Esophagus squamous epithelium (tissue), 4 donors: Measurements from ENCODE around the gene GUK1.

Experiments
- CTCF ChIP-seq, 6 experiments: fragments of 450-650 bp in 4 of 6; fragments of 200-600 bp in 2 of 6; sonication (generic) in 2 of 6; IDR thresholded peaks; one replicate each; pipeline ENCODE4 v1.5.1; 2016 to 2019; ENCODE audit warnings: antibody characterized with exemption in 6 of 6, mild to moderate bottlenecking in 4 of 6, moderate library complexity in 4 of 6
- POLR2A ChIP-seq, 4 donors: fragments of 450-650 bp; IDR thresholded peaks; one replicate each; pipeline ENCODE4 v1.6.1; 2017; ENCODE audit warnings: antibody characterized with exemption in 4 of 4, mild to moderate bottlenecking in 4 of 4, moderate library complexity in 3 of 4

- no peak for TF ChIP-seq CTCF (IDR thresholded peaks at IDR 0.05)
- TF ChIP-seq POLR2A (IDR thresholded peaks at IDR 0.05) = no peak
Observed at GRCh38 chr1:228190778-228191177, 50.7 kb downstream of the GUK1 start.
